T-helper 2 cell treated with Interferon-gamma antibody and Interleukin-4, amounts not matched to agents 100 ng/mL and 5 ng/mL, for 36 hours (primary cell): ENCODE results near the gene RAPGEF6. TPM values are rescaled to one million over a fixed set of nuclear protein-coding genes. Genes with fewer than 3 reads are reported as not detected.

Source experiments
- total RNA-seq: library from RNA; stranded (reverse); gene quantifications from 2 replicates; pipeline ENCODE4 v1.2.3, GENCODE V29; 2022

The RAPGEF6 gene
- total RNA-seq, 1 donor from 2014 or later: 41.6 TPM

Other genes starting within 250 kb of the RAPGEF6 start
- gene FNIP1, start 161.8 kb upstream of the RAPGEF6 start, total RNA-seq: 24.0 and 24.9 TPM in 2 replicates